ENCODE measurements around the gene C12orf57. TPM values are rescaled to one million over a fixed set of nuclear protein-coding genes. Genes with fewer than 3 reads are reported as not detected.
A peak's percentile ranks its signal among the peaks of the same experiment; 100 is the strongest.

Gene C12orf57
- total and polyA plus RNA-seq, 10 of the 15 experiments (the other 5 are each of a cell fraction or from before 2014, with no cell fraction given): 64.5 to 377 (median 211) TPM

- Histone ChIP-seq H3K9me3 (replicated peaks; ENCODE audit: control insufficient read depth, insufficient read depth, low read length) (no peaks in the 10 kb centered on the region), H3K4me2 (ENCODE audit: control insufficient read depth, insufficient read depth) (peak overlapping the region; percentile 99), H3K9ac (ENCODE audit: control insufficient read depth, insufficient read depth, low read length) (peak overlapping the region; percentile 91), H3K4me3 (peak overlapping the region; percentile 95), H3K27me3 (replicated peaks in 1 of 2; ENCODE audit: control insufficient read depth in 2 of 2, insufficient read depth in 2 of 2, low read length in 1 of 2) (no peaks in the 10 kb centered on the region), H3K4me1 (ENCODE audit: control insufficient read depth, insufficient read depth, low read length) (peaks cover 85% of the 10 kb centered on the region), H2AFZ (ENCODE audit: control insufficient read depth, low read depth, low read length) (no peak overlapping the region), H3K79me2 (ENCODE audit: control insufficient read depth, insufficient read depth, low read length) (peaks cover 76% of the 10 kb centered on the region), H4K20me1 (ENCODE audit: control insufficient read depth, insufficient read depth) (no peaks in the 10 kb centered on the region), H3K36me3 (ENCODE audit: control insufficient read depth in 2 of 2, insufficient read depth in 2 of 2, low read length in 1 of 2) (peaks cover 11 to 33% of the 10 kb centered on the region in 2 experiments), H3K27ac (ENCODE audit: control insufficient read depth, insufficient read depth) (peak overlapping the region; percentile 99)
- DNase-seq (ENCODE audit: low read depth, low spot score): no peak
- intact Hi-C loops (cut with micrococcal nuclease; ENCODE audit: unreplicated experiment) (no loop called here), in situ Hi-C loops (cut with MboI) (loop anchor here (25.0 kb wide), 1 partner anchor 1679 kb away; no protein-coding TSS in a partner anchor)
- RAD21 ChIA-PET (ENCODE audit: unreplicated experiment): interaction anchor here (0.8 to 13.5 kb wide), 7 partner anchors 12 to 89 kb away, joined by 3 to 426 read pairs (median 5); partner anchors contain the start of genes C12orf57, LPCAT3, RNU7-1 and SPSB2
- TF ChIP-seq IRF3 (IDR thresholded peaks at IDR 0.05) (no peak), NR2C1 (IDR thresholded peaks at IDR 0.05) (no peak), PRDM15 (CRISPR knock-in tag; IDR thresholded peaks at IDR 0.05) (no peak), SIX5 (IDR thresholded peaks at IDR 0.05; ENCODE audit: low read depth, low read length, severe bottlenecking) (no peak), E2F4 (IDR thresholded peaks at IDR 0.05; ENCODE audit: low read depth, low read length) (no peak), FOXK2 (IDR thresholded peaks at IDR 0.05) (no peak)
- CTCF ChIA-PET: interaction anchor here (0.9 to 13.2 kb wide), 10 partner anchors 10 to 206 kb away, joined by 3 to 645 read pairs (median 4); partner anchors contain the start of genes C12orf57, C1RL, MLF2 and PTPN6
- ATAC-seq: peak; percentile 0
- 4% methylated on average over 10 of the region's 10 CpGs for WGBS (ENCODE audit: insufficient coverage, insufficient replicate concordance, low lambda C conversion rate, missing lambda C conversion rate)
- POLR2A ChIA-PET: interaction anchor here (0.6 to 13.5 kb wide), 9 partner anchors 14 to 167 kb away, joined by 3 to 524 read pairs (median 3); partner anchors contain the start of genes C12orf57, CDCA3, ENO2 and PTPN6
- SMC1A ChIA-PET (ENCODE audit: uncharacterized antibody, unreplicated experiment): interaction anchor here (1.2 to 13.2 kb wide), 2 partner anchors 11 to 150 kb away, joined by 4 to 395 read pairs; partner anchors contain the start of genes C12orf57, C1RL, PTPN6 and RNU7-1
- FAIRE-seq: no peak
- BruUV-seq (replicated peaks): TSS peak; percentile 93
These were observed 14.8 kb downstream of the C12orf57 start for GRCh38 chr12:6958609-6959057.

Measured in GM12878 (cell line).